Pulmonary artery endothelial cell (primary cell): ENCODE results near the gene SPACA7. TPM values are rescaled to one million over a fixed set of nuclear protein-coding genes. Genes with fewer than 3 reads are reported as not detected.
"Not testable (repeated sequence)": the region's sequence is repeated elsewhere in the genome, so short reads cannot be mapped to it uniquely, and the experiment has no call there.

Experiments used
- DNase-seq: peaks from one replicate; pipeline ENCODE4 v3.0.0-alpha.2; 2011; ENCODE audit warnings: low read depth, low spot score
- total RNA-seq: library from RNA; depleted of rRNA; stranded (reverse); fragments of >200 nt; gene quantifications from 2 replicates; pipeline ENCODE4 v1.2.3, GENCODE V29; 2014

SPACA7 gene
- total RNA-seq, 1 donor from 2014 or later = not detected

- DNase-seq = no peak
Observed at GRCh38 chr13:112349681-112350080, 26.5 kb upstream of the SPACA7 start.

DNA sequence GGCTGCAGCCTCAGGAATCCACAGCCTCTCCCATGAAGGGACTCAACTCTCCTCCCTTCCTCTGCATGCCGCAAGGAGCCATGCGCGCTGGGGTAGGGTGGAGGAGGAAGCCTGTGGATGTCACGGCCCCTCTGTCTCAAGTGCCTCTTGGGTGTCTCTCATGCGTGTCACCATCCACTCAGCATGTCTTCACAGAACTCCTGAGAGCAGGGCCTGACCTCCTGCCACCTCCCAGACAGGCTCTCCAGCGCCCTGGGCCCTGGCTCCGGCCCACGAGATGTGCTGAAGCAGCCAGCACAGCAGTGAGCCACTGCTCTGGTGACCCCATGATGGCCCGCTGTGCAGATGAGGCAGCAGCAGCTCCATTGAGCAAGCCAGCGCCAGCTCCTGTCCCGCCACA lies 25.9 kb upstream of the SPACA7 start:
- no peak for DNase-seq

GRCh38 chr13:112351825-112352224 lies 24.3 kb upstream of the SPACA7 start:
- no peak for DNase-seq

- DNase-seq = no peak
Observed at GRCh38 chr13:112353856-112354255, 22.3 kb upstream of the SPACA7 start.

DNA sequence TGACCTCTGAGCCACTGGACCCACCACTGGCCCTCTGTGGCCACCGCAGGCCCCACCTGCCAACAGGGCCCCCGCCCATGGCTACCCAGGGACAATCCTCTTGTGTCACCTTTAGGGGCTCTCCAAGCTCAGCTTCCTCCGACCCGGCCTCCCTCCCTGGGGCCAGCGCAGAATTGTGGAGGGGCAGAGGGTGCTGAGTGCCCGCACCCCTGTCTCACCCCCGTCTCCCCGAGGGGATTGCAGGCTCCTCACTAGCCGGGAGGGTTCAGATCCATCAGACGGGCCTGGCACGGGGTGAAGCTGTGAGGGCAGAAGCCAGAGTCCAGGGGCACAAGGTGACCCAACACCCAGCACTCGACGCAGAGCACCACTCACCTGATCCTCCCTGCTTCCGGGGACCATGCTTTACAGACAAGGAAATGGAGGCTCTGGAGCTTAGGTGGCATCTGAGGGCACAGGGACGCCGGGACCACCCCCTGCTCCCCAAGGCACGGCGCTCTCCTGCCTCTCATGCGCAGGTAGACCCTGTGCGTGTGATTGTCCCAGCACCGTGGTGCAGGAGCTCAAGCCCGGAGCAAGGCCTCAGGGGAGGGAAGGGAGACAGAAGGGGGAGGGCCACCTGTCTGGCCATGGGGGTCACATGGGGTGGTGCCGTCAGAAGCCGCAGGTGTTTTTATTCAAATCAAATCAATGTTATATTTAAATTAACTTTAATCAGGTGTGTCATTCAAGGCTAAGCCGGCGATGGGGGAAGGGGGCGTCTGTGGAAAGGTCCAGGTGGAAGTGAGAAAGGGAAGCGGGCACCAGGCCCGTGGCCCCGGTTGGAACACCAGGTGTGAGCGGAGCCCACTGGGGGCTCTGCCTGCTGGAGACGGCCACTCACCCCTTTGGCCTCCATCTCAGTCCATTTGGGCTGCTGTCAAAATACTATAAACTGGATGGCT lies 21.6 kb upstream of the SPACA7 start:
- no peak for DNase-seq

DNA sequence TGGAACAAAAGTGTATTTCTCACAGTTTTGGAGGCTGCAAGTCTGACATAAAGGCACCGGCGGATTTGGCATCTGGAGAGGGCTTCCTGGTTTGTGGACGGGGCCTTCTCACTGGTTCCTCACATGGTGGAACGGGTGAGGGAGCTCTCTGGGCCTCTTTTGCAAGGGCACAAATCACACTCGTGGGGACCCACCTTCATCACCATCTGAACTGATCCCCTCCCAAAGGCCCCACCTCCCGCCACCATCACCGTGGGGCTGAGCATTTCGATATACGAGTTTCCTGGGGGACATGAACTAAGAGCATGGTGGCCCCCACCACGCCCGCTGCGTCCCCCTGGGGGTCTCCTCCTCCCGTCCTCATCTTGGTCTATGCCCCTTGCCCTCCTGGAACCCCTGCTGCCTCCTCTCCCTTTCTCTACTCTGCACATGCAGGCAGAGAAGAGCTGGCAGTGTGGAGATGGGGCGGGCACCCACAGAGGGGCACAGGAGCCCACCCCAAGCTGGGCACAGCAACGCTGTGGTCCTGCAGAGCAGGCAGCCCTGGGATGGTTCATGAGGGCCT lies 20.8 kb upstream of the SPACA7 start:
- DNase-seq = no peak

- no peak for DNase-seq
Observed at GRCh38 chr13:112356190-112356589, 20.0 kb upstream of the SPACA7 start.

GRCh38 chr13:112358156-112358555 lies 18.0 kb upstream of the SPACA7 start:
- DNase-seq = no peak

- DNase-seq = no peak
Observed at GRCh38 chr13:112362021-112362420, 14.1 kb upstream of the SPACA7 start.

DNA sequence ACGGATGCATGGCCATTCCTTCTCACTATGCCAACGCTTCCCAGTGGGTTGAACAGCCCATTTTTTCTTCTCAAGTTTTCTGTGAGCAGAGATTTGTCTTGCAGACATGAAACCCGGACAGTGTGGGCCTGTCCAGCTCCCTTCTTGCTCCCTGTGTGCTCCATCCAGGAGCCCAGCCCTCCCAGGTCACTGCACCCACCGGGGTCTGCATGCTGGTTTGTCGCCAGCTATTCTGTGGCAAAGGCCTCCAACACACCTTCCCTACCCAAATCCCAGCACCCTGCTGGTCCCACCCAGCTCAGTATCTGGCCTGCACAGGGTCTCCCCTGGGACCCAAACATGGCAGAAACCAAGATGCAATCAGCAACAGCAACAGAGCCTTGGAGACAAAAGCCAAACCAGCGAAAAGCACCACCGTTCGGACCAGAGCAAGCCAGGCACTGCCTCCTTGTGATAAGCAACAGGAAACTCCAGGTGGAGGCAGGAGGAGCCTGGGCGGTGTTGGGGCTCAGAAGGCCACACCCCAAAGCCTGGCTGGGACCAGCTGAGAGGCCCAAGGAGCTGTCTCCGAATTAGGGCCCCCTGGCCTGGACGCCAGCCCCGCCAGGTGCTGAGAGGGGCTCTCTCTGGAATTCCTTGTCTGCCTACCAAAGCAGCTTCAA lies 12.2 kb upstream of the SPACA7 start:
- no peak for DNase-seq

- no peak for DNase-seq
Observed at GRCh38 chr13:112366907-112367646, 9.1 kb upstream of the SPACA7 start.

GRCh38 chr13:112368883-112369282 lies 7.3 kb upstream of the SPACA7 start:
- DNase-seq = no peak

DNA sequence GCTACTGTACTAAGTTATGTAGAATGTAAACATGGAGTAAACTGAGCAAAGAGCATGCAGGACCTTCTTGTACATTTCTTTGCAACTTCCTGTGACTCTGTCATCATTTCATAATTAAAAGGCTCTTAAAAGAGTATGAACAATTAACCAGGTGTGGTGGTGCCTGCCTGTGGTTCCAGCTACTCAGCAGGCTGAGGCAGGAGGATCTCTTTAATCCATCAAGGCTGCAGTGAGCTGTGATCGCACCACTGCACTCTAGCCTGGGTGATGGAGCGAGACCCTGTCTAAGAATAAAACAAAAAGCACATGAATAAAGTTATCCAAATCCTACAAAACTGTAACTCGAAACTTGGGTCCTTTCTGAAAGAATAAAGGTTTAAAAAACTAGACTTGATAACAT lies 5.8 kb upstream of the SPACA7 start:
- DNase-seq = no peak

DNA sequence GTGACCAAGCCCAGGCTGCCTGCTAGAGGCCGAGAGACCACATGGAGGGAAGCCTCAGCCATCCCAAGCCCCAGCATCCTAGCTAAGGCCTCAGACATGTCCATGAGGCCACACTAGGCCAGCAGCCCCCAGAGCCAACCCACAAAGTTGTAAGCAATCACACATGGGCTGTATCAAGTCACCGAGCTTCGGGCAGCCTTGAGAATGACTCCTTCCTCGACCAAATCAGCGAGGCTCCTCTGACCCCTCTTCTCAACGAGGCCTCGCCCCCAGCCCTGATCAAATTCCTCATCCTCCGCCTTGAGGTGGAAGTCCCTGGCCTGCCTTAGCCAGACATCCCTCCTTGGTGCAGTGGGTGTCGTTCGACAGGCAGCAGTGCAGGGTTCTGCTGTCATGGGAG lies 1.9 kb upstream of the SPACA7 start:
- DNase-seq = no peak

GRCh38 chr13:112391746-112392145 lies 15.6 kb downstream of the SPACA7 start:
- DNase-seq = no peak

DNA sequence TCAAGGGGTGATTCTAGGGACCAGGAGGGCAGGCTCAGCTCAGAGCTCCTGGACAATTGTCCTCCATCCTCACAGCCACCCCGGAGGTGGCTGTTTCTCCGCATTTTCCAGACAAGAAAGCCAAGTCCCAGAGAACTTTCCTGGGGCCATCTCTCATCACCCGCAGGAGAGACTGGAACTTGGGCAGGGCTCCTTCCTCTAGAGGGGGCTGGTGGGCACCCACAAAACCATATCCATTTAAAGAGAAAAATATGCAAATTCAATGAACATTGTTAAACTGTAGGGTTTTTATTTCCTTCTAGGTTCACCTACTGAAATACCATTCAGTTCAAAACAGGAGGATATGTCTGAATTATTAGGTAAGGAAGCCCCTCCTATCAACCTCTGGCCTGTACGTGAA lies 16.6 kb downstream of the SPACA7 start:
- no peak for DNase-seq

GRCh38 chr13:112395022-112395421 lies 18.9 kb downstream of the SPACA7 start:
- not testable (repeated sequence) for DNase-seq

DNA sequence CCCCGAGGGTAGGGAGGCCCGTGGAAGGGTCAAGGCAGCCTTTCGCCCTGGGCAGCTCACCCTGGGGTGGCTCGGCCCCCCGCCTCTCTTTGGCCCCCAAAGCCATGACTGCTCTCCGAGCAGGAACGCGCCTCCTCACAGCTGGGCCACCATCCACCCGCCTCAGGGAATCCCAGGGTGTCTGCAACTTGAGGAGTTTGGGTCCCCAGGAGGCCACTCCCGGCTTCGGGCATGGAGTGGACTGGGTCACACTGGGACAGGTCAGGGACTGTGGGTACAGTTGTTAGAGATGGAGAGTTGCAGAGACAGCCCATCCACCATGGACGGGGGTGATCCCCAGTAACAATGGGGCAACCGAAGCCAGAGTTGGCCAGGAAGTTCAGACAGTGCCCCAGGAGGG lies 19.8 kb downstream of the SPACA7 start:
- DNase-seq = not testable (repeated sequence)

- no peak for DNase-seq
Observed at GRCh38 chr13:112397108-112397507, 21.0 kb downstream of the SPACA7 start.

GRCh38 chr13:112398347-112398746 lies 22.2 kb downstream of the SPACA7 start:
- DNase-seq = not testable (repeated sequence)

DNA sequence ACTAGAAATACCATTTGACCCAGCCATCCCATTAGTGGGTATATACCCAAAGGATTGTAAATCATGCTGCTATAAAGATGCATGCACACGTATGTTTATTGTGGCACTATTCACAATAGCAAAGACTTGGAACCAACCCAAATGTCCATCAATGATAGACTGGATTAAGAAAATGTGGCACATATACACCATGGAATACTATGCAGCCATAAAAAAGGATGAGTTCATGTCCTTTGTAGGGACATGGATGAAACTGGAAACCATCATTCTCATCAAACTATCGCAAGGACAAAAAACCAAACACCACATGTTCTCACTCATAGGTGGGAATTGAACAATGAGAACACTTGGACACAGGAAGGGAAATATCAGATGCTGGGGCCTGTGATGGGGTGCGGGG lies 33.7 kb downstream of the SPACA7 start:
- DNase-seq = not testable (repeated sequence)

- no peak for DNase-seq
Observed at GRCh38 chr13:112416647-112417046, 40.5 kb downstream of the SPACA7 start.
